Rectal smooth muscle tissue (tissue), 1 donor: ENCODE data around the gene ZNF835.
"Not testable (repeated sequence)": the region's sequence is repeated elsewhere in the genome, so short reads cannot be mapped to it uniquely, and the experiment has no call there.

Experiments used
- H3K27ac ChIP-seq: one replicate; pipeline ENCODE4 v1.7.0; 2013; ENCODE audit warnings: low read depth, low read length, inconsistent platforms
- H3K27me3 ChIP-seq: one replicate; pipeline ENCODE4 v1.7.0; 2013; ENCODE audit warnings: low read length; ENCODE audit not compliant: control insufficient read depth, insufficient read depth
- H3K36me3 ChIP-seq: one replicate; pipeline ENCODE4 v1.7.0; 2013; ENCODE audit warnings: low read length; ENCODE audit not compliant: control insufficient read depth, insufficient read depth
- H3K4me1 ChIP-seq: one replicate; pipeline ENCODE4 v1.7.0; 2013; ENCODE audit warnings: low read length; ENCODE audit not compliant: control insufficient read depth, insufficient read depth
- H3K4me3 ChIP-seq: one replicate; pipeline ENCODE4 v1.7.0; 2013; ENCODE audit warnings: low read length
- H3K9ac ChIP-seq: one replicate; pipeline ENCODE4 v1.7.0; 2013; ENCODE audit warnings: low read length

The ZNF835 gene

DNA sequence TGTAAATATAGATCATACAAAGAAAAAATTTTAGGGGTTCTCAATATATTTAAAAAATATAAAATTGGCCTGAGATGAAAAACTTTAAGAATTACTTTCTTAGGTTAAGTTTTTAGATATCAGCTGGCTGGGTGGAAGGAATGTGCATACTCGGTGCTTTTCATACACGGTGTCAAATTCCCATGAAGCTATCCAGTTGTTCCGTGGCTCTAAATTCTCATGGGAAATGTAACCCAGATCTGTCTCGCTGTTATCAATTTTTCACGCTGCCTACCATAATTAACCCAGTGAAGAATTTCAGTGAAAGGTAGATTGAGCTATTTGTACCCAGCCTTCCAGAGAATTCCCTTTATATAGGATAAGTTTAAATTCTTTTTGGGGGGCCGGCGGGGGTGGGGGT, 11.6 kb upstream of the ZNF835 start:
- Histone ChIP-seq H3K4me3 (no peak overlapping the region), H3K9ac (no peak overlapping the region), H3K27ac (no peak overlapping the region), H3K36me3 (no peaks in the 10 kb centered on the region), H3K4me1 (no peaks in the 10 kb centered on the region), H3K27me3 (no peaks in the 10 kb centered on the region)

GRCh38 chr19:56681702-56682101, 10.1 kb upstream of the ZNF835 start:
- Histone ChIP-seq H3K27ac (no peak overlapping the region), H3K4me1 (no peaks in the 10 kb centered on the region), H3K36me3 (no peaks in the 10 kb centered on the region), H3K27me3 (no peaks in the 10 kb centered on the region), H3K9ac (no peak overlapping the region), H3K4me3 (no peak overlapping the region)

GRCh38 chr19:56678205-56678604, 6.6 kb upstream of the ZNF835 start:
- no peak overlapping the region for H3K9ac ChIP-seq
- no peaks in the 10 kb centered on the region for H3K36me3 ChIP-seq
- no peaks in the 10 kb centered on the region for H3K4me1 ChIP-seq
- H3K4me3 ChIP-seq, result no peak overlapping the region
- H3K27me3 ChIP-seq, result no peaks in the 10 kb centered on the region
- H3K27ac ChIP-seq, result no peak overlapping the region

- not testable (repeated sequence) for H3K36me3 ChIP-seq, H3K9ac ChIP-seq, H3K4me3 ChIP-seq, H3K27ac ChIP-seq, H3K4me1 ChIP-seq, H3K27me3 ChIP-seq
Observed at GRCh38 chr19:56672610-56673009, 1.1 kb upstream of the ZNF835 start.

DNA sequence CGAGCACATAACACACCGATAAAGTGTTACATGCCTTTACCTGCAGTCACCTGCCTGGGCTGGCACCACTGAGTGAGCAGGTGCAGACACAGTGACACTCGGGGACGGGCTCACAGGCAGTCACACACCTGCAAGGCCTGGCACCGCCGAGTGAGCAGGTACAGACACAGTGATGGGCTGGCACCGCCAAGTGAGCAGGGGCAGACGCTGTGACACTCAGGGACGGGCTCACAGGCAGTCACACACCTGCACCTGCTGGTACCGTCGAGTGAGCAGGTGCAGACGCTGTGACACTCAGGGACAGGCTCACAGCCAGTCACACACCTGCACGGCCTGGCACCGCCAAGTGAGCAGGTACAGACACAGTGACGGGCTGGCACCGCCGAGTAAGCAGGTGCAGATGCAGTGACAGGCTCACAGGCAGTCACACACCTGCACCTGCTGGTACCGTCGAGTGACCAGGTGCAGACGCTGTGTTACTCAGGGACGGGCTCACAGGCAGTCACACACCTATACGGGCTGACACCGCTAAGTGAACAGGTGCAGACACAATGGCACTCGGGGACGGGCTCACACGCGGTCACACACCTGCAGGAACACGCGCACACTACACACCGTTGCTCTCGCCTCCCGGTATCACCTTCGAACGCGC, 470 bp downstream of the ZNF835 start:
- peak overlapping the region; percentile 11 for H3K27ac ChIP-seq

DNA sequence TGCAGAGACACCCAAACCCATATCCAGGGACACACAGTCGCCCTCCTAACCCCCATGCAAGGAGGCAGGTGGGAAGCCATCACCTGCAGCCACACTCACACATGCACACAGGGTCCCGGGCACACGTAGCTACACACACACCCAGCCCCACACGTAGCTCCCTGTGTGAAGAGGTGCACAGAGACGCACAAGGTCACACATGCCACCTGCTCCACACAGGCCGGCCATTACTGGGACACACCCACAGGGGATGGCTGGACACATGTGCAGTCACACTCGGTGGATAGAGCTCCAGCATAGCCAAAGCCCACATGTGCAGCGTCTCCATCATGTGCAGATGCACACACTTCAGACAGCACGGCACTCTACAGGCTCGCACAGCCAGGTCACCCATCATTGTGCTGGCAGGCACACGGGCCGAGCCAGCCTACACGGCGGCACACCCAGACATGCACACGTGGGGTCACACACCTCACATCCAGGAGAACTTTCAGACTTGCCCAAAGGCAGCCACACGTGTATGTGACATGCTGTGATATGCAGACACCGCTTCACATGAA, 1.1 kb downstream of the ZNF835 start:
- Histone ChIP-seq H3K36me3 (no peaks in the 10 kb centered on the region), H3K9ac (peak overlapping the region; percentile 58), H3K27ac (no peak overlapping the region), H3K4me3 (peak overlapping the region; percentile 93), H3K4me1 (peaks cover 9% of the 10 kb centered on the region), H3K27me3 (no peaks in the 10 kb centered on the region)

More for the DNA sequence above, 470 bp downstream of the ZNF835 start:
- H3K4me1 ChIP-seq, result peaks cover 9% of the 10 kb centered on the region
- peak overlapping the region; percentile 58 for H3K9ac ChIP-seq
- H3K27me3 ChIP-seq, result no peaks in the 10 kb centered on the region
- H3K4me3 ChIP-seq, result peak overlapping the region; percentile 93
- H3K36me3 ChIP-seq, result no peaks in the 10 kb centered on the region

DNA sequence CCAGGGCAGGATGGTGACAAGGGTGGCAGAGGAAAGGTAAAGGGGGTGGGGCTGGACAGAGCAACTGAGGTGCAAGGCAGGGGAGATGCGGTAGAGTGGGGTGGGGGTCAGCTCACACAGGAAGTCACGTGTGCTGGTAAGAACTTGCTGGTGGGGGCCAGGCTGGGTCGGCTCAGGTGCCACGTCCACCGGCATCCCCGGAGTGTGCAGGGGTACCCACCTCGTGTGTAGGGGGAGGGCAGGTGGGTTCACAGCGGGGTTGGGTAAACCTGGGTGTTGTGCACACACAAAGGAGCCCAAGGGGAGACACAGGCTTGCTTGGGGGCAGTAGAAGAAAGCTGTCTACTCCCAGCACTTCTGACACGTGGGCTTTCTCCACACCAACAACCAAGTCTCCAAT, 2.9 kb downstream of the ZNF835 start:
- H3K27ac ChIP-seq, result no peak overlapping the region
- no peak overlapping the region for H3K9ac ChIP-seq
- H3K36me3 ChIP-seq, result no peaks in the 10 kb centered on the region
- no peak overlapping the region for H3K4me3 ChIP-seq
- peaks cover 9% of the 10 kb centered on the region for H3K4me1 ChIP-seq
- no peaks in the 10 kb centered on the region for H3K27me3 ChIP-seq

- Histone ChIP-seq H3K4me1 (peaks cover 9% of the 10 kb centered on the region), H3K27ac (no peak overlapping the region), H3K36me3 (peaks cover 3% of the 10 kb centered on the region), H3K27me3 (no peaks in the 10 kb centered on the region), H3K9ac (no peak overlapping the region), H3K4me3 (no peak overlapping the region)
Observed at GRCh38 chr19:56667311-56667870, 4.2 kb downstream of the ZNF835 start.

DNA sequence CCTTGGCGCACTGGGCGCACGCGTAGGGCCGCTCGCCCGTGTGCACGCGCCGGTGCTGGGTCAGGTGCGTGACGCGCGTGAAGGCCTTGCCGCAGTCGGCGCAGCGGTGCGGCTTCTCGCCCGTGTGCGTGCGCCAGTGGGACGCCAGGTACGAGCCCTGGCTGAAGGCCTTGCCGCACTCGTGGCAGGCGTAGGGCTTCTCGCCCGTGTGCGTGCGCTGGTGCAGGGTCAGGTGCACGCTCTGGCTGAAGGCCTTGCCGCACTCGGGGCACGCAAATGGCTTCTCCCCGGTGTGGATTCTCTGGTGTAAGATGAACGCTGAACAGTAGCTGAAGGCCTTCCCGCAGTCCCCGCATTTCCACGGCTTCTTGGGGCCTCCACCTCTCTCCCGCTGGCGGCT, 7.0 kb downstream of the ZNF835 start:
- H3K36me3 ChIP-seq, result peaks cover 3% of the 10 kb centered on the region
- H3K27me3 ChIP-seq, result no peaks in the 10 kb centered on the region
- no peak overlapping the region for H3K27ac ChIP-seq
- no peak overlapping the region for H3K9ac ChIP-seq
- H3K4me3 ChIP-seq, result no peak overlapping the region
- H3K4me1 ChIP-seq, result no peaks in the 10 kb centered on the region

GRCh38 chr19:56663931-56664500, 7.5 kb downstream of the ZNF835 start:
- Histone ChIP-seq H3K36me3 (peaks cover 3% of the 10 kb centered on the region), H3K27ac (no peak overlapping the region), H3K9ac (no peak overlapping the region), H3K27me3 (no peaks in the 10 kb centered on the region), H3K4me3 (no peak overlapping the region), H3K4me1 (no peaks in the 10 kb centered on the region)

GRCh38 chr19:56661248-56661647, 10.3 kb downstream of the ZNF835 start:
- Histone ChIP-seq H3K4me1 (no peaks in the 10 kb centered on the region), H3K4me3 (no peak overlapping the region), H3K9ac (no peak overlapping the region), H3K27ac (no peak overlapping the region), H3K27me3 (no peaks in the 10 kb centered on the region), H3K36me3 (peaks cover 3% of the 10 kb centered on the region)

DNA sequence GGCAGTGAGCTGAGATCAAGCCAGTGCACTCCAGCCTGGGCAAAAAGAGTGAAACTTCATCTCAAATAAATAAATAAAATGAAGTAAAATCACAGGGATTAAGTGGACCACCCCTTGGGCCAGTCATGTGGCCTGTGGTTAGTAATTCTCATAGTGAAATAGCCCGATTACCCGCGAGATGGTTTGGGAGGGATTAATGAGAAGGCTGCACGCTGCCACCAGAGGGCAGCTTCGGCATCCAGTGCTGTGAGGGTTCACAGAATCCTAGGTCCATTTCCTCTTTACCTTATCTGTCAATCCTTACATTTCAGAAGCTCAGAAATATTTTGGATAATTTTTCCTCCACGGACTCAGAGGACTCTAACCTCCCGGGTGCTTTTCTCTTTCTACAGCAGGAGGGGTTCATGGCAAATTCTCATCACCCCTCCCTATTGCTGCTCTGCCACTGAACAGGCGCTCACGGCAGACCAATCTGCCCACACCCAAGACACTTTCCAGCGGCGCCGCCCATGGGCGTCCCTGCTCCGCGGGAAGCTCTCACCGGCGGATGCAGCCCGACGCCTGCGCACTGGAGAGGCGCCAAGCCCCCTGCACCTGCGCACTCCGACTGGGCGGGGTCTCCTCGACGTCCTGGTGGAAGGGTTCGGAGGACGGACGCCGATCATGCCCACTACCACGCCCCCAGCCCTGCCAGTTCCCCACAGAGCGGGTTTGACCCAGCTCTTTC, 11.0 kb downstream of the ZNF835 start:
- Histone ChIP-seq H3K27me3 (no peaks in the 10 kb centered on the region), H3K4me1 (no peaks in the 10 kb centered on the region), H3K4me3 (peak overlapping the region; percentile 36), H3K9ac (no peak overlapping the region), H3K27ac (no peak overlapping the region), H3K36me3 (peaks cover 3% of the 10 kb centered on the region)
